Hepatocyte (in vitro differentiated cells): Measurements from ENCODE around the gene RGS18. TPM values are rescaled to one million over a fixed set of nuclear protein-coding genes. Genes with fewer than 3 reads are reported as not detected.

Experiments used
- DNase-seq: peaks from one replicate; pipeline ENCODE4 v3.0.0-alpha.2; 2016; ENCODE audit warnings: low spot score
- H2AFZ ChIP-seq: fragments of 200-600 bp; sonication (generic); 2 replicates; pipeline ENCODE4 v1.6.0; 2016; ENCODE audit warnings: antibody characterized with exemption, mild to moderate bottlenecking
- H3K27ac ChIP-seq: fragments of 200-600 bp; sonication (generic); 2 replicates; pipeline ENCODE4 v1.5.1; 2016; ENCODE audit warnings: mild to moderate bottlenecking
- H3K27me3 ChIP-seq: fragments of 200-600 bp; sonication (generic); 2 replicates; pipeline ENCODE4 v1.6.1; 2016
- H3K36me3 ChIP-seq: fragments of 200-600 bp; sonication (generic); replicated peaks from 2 replicates; pipeline ENCODE4 v1.5.1; 2016; ENCODE audit warnings: low read depth; ENCODE audit not compliant: insufficient read depth
- H3K4me1 ChIP-seq: fragments of 200-600 bp; sonication (generic); 2 replicates; pipeline ENCODE4 v1.5.1; 2016; ENCODE audit warnings: mild to moderate bottlenecking, moderate library complexity; ENCODE audit not compliant: insufficient read depth
- H3K4me2 ChIP-seq: fragments of 200-600 bp; sonication (generic); 2 replicates; pipeline ENCODE4 v1.6.0; 2016
- H3K4me3 ChIP-seq: fragments of 200-600 bp; sonication (generic); 2 replicates; pipeline ENCODE4 v1.5.1; 2016; ENCODE audit warnings: mild to moderate bottlenecking
- H3K79me2 ChIP-seq: fragments of 200-600 bp; sonication (generic); 2 replicates; pipeline ENCODE4 v1.6.0; 2017; ENCODE audit warnings: mild to moderate bottlenecking
- H3K9me2 ChIP-seq: fragments of 200-600 bp; sonication (generic); replicated peaks from 2 replicates; pipeline ENCODE4 v1.6.0; 2017; ENCODE audit warnings: mild to moderate bottlenecking; ENCODE audit not compliant: insufficient read depth
- H3K9me3 ChIP-seq: fragments of 200-600 bp; sonication (generic); 2 replicates; pipeline ENCODE4 v1.5.1; 2016; ENCODE audit warnings: low read depth, mild to moderate bottlenecking
- H4K20me1 ChIP-seq: fragments of 200-600 bp; sonication (generic); 2 replicates; pipeline ENCODE4 v1.6.0; 2016; ENCODE audit warnings: mild to moderate bottlenecking; ENCODE audit not compliant: insufficient read depth, poor library complexity, severe bottlenecking
- EZH2 ChIP-seq: fragments of 200-600 bp; sonication (generic); IDR thresholded peaks from 2 replicates; pipeline ENCODE4 v1.6.1; 2016; ENCODE audit warnings: antibody characterized with exemption, mild to moderate bottlenecking, borderline replicate concordance
- EZH2phosphoT487 ChIP-seq: fragments of 200-600 bp; sonication (generic); IDR thresholded peaks from one replicate; pipeline ENCODE4 v1.6.1; 2018; ENCODE audit warnings: antibody characterized with exemption, mild to moderate bottlenecking, low read depth, moderate library complexity; ENCODE audit not compliant: unreplicated experiment, severe bottlenecking
- WGBS: methylation state at CpG from one replicate; pipeline ENCODE4 v1.1.6; 2016; ENCODE audit warnings: low lambda C conversion rate; ENCODE audit errors: missing lambda C conversion rate; 5-methylcytosine and 5-hydroxymethylcytosine counted together
- polyA plus RNA-seq: library from polyadenylated mRNA; unstranded; fragments of >200 nt; fragmentation: Nextera tagmentation; extraction: Ambion mirVana; gene quantifications from 2 replicates; pipeline ENCODE4 v1.2.1, GENCODE V29; 2016
- total RNA-seq: library from RNA; depleted of rRNA; stranded (reverse); fragments of >200 nt; gene quantifications from 2 replicates; pipeline ENCODE4 v1.2.3, GENCODE V29; 2014
- TF ChIP-seq, protein P1 (sequence below): fragments of 200-600 bp; sonication (generic); IDR thresholded peaks from 2 replicates; pipeline ENCODE4 v1.5.1; 2016; ENCODE audit warnings: antibody characterized with exemption, mild to moderate bottlenecking; ENCODE audit not compliant: poor library complexity

Gene RGS18, protein sequence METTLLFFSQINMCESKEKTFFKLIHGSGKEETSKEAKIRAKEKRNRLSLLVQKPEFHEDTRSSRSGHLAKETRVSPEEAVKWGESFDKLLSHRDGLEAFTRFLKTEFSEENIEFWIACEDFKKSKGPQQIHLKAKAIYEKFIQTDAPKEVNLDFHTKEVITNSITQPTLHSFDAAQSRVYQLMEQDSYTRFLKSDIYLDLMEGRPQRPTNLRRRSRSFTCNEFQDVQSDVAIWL
- total RNA-seq (0.13 TPM in 1 of 2 replicates, not detected in the other), polyA plus RNA-seq (not detected in 2 replicates)

DNA sequence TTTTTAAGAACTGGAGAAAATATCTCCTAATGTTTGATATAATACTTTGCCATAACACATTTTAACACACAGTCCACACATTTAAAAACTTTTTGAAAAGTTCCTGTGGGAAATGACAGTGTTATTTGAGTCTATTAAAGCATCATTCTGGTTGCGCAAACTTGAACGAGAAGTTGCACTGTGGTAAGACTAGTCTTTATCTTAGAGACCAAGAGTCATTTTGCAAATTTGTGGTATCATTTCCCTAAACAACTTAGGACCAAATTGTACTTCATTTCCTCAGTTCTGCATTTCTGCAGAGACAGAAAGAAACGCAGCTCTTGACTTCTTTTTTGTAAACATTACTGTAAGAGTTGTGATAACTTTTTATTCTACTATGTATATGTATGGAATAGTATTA is at the start of gene RGS18:
Gene RGS18 (plus strand): TSS at position 282 of the 400 bp plus-strand sequence. CDS start 176 bp downstream, outside the sequence.
- no peak for TF ChIP-seq EZH2phosphoT487
- TF ChIP-seq, protein P1, sequence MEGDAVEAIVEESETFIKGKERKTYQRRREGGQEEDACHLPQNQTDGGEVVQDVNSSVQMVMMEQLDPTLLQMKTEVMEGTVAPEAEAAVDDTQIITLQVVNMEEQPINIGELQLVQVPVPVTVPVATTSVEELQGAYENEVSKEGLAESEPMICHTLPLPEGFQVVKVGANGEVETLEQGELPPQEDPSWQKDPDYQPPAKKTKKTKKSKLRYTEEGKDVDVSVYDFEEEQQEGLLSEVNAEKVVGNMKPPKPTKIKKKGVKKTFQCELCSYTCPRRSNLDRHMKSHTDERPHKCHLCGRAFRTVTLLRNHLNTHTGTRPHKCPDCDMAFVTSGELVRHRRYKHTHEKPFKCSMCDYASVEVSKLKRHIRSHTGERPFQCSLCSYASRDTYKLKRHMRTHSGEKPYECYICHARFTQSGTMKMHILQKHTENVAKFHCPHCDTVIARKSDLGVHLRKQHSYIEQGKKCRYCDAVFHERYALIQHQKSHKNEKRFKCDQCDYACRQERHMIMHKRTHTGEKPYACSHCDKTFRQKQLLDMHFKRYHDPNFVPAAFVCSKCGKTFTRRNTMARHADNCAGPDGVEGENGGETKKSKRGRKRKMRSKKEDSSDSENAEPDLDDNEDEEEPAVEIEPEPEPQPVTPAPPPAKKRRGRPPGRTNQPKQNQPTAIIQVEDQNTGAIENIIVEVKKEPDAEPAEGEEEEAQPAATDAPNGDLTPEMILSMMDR = no peak
- no peak for TF ChIP-seq EZH2
- no peak within 1 kb of the TSS for H3K27ac ChIP-seq
- 78% methylated on average over 3 of the region's 3 CpGs for WGBS
- no peak for DNase-seq
- no peaks in the 10 kb centered on the region for H3K79me2 ChIP-seq
- no peak within 1 kb of the TSS for H2AFZ ChIP-seq
- no peaks in the 10 kb centered on the region for H3K36me3 ChIP-seq
- H3K4me2 ChIP-seq = no peak within 1 kb of the TSS
- no peaks in the 10 kb centered on the region for H3K9me3 ChIP-seq
- H4K20me1 ChIP-seq = no peaks in the 10 kb centered on the region
- H3K4me1 ChIP-seq = no peaks in the 10 kb centered on the region
- H3K27me3 ChIP-seq = no peaks in the 10 kb centered on the region
- H3K9me2 ChIP-seq = no peaks in the 10 kb centered on the region
- H3K4me3 ChIP-seq = no peak within 1 kb of the TSS

DNA sequence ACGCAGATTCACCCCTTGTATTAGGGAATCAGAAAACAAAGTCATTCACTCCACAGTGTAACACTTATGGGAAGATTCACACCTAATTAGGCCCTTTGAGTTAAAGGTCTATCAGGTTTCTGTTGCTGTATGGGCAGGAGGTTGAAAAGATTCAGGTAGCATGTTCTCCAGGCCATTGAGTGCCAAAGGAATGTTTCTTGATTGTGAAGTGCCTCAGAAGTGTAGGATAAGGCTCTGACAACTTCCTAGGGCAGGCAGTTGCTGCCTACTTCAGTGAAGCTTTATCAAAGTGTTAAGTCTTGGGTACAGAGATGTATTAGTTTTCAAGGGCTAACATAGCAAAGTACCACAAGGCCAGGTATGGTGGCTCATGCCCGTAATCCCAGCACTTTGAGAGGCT is 48.7 kb upstream of the RGS18 start:
- H2AFZ ChIP-seq = no peak overlapping the region
- TF ChIP-seq EZH2phosphoT487 = no peak
- no peak for TF ChIP-seq EZH2
- TF ChIP-seq, protein P1 = no peak
- H3K36me3 ChIP-seq = no peaks in the 10 kb centered on the region
- H3K27ac ChIP-seq = no peak overlapping the region
- no peaks in the 10 kb centered on the region for H3K27me3 ChIP-seq
- no peaks in the 10 kb centered on the region for H4K20me1 ChIP-seq
- H3K4me2 ChIP-seq = no peak overlapping the region
- no peaks in the 10 kb centered on the region for H3K9me3 ChIP-seq
- H3K79me2 ChIP-seq = no peaks in the 10 kb centered on the region
- no peaks in the 10 kb centered on the region for H3K9me2 ChIP-seq
- DNase-seq = no peak
- H3K4me1 ChIP-seq = no peaks in the 10 kb centered on the region
- H3K4me3 ChIP-seq = no peak overlapping the region
- 92% methylated on average over 2 of the region's 2 CpGs for WGBS

DNA sequence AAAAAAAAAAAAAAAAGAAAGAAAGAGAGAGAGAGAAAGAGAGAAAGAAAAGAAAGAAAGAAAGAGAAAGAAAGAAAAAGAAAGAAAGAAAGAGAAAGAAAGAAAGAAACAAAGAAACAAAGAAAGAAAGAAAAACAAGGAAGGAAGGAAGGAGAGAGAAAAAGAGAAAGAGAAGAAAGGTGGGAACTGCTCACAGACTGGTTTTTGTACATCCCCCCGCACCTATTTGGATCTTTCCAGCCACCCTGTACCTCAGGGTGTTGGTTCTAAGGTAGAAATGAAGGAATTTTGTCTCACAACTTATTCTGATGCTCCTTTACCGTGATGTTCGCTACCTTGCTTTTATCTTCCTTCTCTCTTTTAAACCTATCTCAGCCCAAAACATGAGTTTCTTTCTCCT is 43.3 kb upstream of the RGS18 start:
- no peaks in the 10 kb centered on the region for H3K27me3 ChIP-seq
- H3K27ac ChIP-seq = no peak overlapping the region
- no peak for DNase-seq
- H3K4me1 ChIP-seq = no peaks in the 10 kb centered on the region
- no peaks in the 10 kb centered on the region for H3K36me3 ChIP-seq
- no peaks in the 10 kb centered on the region for H4K20me1 ChIP-seq
- H3K9me2 ChIP-seq = no peaks in the 10 kb centered on the region
- H3K4me2 ChIP-seq = no peak overlapping the region
- H3K9me3 ChIP-seq = no peaks in the 10 kb centered on the region
- H3K79me2 ChIP-seq = no peaks in the 10 kb centered on the region
- no peak overlapping the region for H3K4me3 ChIP-seq
- 90% methylated on average over 3 of the region's 3 CpGs for WGBS
- TF ChIP-seq EZH2 (no peak), EZH2phosphoT487 (no peak)
- TF ChIP-seq, protein P1 = no peak
- H2AFZ ChIP-seq = no peak overlapping the region
